ENCODE data around the gene CLN5. TPM values are rescaled to one million over a fixed set of nuclear protein-coding genes. Genes with fewer than 3 reads are reported as not detected.

Gene CLN5
- total and polyA plus RNA-seq, 2 of the 13 experiments (the other 11 are each of a cell fraction or from before 2014, with no cell fraction given) = 10.1 to 13.7 TPM

DNA sequence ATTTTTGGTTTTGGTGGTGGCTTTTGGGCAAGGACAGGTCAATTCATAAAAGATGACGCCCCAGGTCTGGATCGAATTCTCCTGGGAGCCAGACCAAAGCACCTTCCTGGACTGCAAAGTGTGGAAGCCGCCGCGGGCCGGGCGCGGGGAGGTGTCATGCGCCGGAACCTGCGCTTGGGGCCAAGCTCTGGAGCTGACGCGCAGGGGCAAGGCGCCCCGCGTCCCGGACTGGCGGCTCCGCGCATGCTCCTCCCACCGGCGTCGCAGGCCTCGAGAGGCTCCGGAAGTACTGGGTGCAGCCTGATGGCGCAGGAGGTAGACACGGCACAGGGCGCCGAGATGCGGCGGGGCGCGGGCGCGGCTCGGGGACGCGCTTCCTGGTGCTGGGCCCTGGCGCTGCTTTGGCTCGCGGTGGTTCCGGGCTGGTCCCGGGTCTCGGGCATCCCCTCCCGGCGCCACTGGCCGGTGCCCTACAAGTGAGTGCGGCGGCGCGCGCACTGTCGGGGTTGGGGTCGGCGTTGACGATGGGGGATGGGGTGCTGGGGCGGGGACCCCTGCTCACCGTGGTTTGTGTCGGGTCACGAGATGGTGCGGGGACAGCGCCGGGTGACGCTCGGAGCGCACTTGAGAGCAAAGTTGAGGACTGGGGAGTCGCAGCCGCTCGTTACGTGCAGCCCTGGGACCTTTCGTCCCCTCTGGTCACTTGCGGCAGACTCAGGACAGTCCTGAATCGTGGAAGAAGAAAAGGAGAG, at the start of gene CLN5 (continued):
- TF ChIP-seq ZNF230 (CRISPR knock-in tag; IDR thresholded peaks at IDR 0.05) (peak; percentile 82), KDM4B (CRISPR knock-in tag; IDR thresholded peaks at IDR 0.05) (no peak), KAT7 (CRISPR knock-in tag; IDR thresholded peaks at IDR 0.05; ENCODE audit: borderline replicate concordance) (peak; percentile 74; the same call in 1 of the 2 replicates), SIX1 (CRISPR knock-in tag; IDR thresholded peaks at IDR 0.05; ENCODE audit: borderline replicate concordance) (no peak), GATAD2A (CRISPR knock-in tag; IDR thresholded peaks at IDR 0.05) (peak; percentile 10; the same call in 1 of the 2 replicates), POLR2G (IDR thresholded peaks at IDR 0.05; ENCODE audit: low read depth, low read length) (peak; percentile 91), CHD4 (IDR thresholded peaks at IDR 0.05; ENCODE audit: borderline replicate concordance, low read length) (no peak), ZNF333 (CRISPR knock-in tag; IDR thresholded peaks at IDR 0.05; ENCODE audit: borderline replicate concordance) (no peak), ZNF720 (CRISPR knock-in tag; IDR thresholded peaks at IDR 0.05) (no peak), ZNF484 (CRISPR knock-in tag; IDR thresholded peaks at IDR 0.05; ENCODE audit: borderline replicate concordance, low read depth) (no peak), ZNF446 (CRISPR knock-in tag; IDR thresholded peaks at IDR 0.05) (no peak), NFE2 (CRISPR knock-in tag; IDR thresholded peaks at IDR 0.05) (no peak), CREM (IDR thresholded peaks at IDR 0.05) (peak; percentile 71; the same call in 1 of the 2 replicates), CREM (CRISPR knock-in tag; IDR thresholded peaks at IDR 0.05) (peak; percentile 70), MYC (CRISPR knock-in tag; IDR thresholded peaks at IDR 0.05; ENCODE audit: borderline replicate concordance) (peak; percentile 89)
- TF ChIP-seq, protein P1, sequence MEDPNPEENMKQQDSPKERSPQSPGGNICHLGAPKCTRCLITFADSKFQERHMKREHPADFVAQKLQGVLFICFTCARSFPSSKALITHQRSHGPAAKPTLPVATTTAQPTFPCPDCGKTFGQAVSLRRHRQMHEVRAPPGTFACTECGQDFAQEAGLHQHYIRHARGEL (CRISPR knock-in tag; IDR thresholded peaks at IDR 0.05) = no peak
- TF ChIP-seq, protein P2, sequence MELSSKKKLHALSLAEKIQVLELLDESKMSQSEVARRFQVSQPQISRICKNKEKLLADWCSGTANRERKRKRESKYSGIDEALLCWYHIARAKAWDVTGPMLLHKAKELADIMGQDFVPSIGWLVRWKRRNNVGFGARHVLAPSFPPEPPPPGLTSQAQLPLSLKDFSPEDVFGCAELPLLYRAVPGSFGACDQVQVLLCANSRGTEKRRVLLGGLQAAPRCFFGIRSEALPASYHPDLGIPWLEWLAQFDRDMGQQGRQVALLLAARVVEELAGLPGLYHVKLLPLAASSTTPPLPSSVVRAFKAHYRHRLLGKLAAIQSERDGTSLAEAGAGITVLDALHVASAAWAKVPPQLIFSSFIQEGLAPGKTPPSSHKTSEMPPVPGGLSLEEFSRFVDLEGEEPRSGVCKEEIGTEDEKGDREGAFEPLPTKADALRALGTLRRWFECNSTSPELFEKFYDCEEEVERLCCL (CRISPR knock-in tag; IDR thresholded peaks at IDR 0.05; ENCODE audit: borderline replicate concordance) = peak; percentile 48; the same call in 1 of the 2 replicates
- TF ChIP-seq, protein P3, sequence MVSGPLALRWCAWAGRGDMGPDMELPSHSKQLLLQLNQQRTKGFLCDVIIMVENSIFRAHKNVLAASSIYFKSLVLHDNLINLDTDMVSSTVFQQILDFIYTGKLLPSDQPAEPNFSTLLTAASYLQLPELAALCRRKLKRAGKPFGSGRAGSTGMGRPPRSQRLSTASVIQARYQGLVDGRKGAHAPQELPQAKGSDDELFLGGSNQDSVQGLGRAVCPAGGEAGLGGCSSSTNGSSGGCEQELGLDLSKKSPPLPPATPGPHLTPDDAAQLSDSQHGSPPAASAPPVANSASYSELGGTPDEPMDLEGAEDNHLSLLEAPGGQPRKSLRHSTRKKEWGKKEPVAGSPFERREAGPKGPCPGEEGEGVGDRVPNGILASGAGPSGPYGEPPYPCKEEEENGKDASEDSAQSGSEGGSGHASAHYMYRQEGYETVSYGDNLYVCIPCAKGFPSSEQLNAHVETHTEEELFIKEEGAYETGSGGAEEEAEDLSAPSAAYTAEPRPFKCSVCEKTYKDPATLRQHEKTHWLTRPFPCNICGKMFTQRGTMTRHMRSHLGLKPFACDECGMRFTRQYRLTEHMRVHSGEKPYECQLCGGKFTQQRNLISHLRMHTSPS (CRISPR knock-in tag; IDR thresholded peaks at IDR 0.05; ENCODE audit: low read depth) = no peak
- TF ChIP-seq, protein P4, sequence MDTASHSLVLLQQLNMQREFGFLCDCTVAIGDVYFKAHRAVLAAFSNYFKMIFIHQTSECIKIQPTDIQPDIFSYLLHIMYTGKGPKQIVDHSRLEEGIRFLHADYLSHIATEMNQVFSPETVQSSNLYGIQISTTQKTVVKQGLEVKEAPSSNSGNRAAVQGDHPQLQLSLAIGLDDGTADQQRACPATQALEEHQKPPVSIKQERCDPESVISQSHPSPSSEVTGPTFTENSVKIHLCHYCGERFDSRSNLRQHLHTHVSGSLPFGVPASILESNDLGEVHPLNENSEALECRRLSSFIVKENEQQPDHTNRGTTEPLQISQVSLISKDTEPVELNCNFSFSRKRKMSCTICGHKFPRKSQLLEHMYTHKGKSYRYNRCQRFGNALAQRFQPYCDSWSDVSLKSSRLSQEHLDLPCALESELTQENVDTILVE (CRISPR knock-in tag; IDR thresholded peaks at IDR 0.05) = 0 out of 2 replicates have a peak, but pooled peaks have one; percentile 26
- TF ChIP-seq, protein P5, sequence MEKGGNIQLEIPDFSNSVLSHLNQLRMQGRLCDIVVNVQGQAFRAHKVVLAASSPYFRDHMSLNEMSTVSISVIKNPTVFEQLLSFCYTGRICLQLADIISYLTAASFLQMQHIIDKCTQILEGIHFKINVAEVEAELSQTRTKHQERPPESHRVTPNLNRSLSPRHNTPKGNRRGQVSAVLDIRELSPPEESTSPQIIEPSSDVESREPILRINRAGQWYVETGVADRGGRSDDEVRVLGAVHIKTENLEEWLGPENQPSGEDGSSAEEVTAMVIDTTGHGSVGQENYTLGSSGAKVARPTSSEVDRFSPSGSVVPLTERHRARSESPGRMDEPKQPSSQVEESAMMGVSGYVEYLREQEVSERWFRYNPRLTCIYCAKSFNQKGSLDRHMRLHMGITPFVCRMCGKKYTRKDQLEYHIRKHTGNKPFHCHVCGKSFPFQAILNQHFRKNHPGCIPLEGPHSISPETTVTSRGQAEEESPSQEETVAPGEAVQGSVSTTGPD (CRISPR knock-in tag; IDR thresholded peaks at IDR 0.05) = no peak

Measured in HepG2 (cell line).